ENCODE measurements around the gene C11orf58.
A peak's percentile ranks its signal among the peaks of the same experiment; 100 is the strongest.

The C11orf58 gene

GRCh38 chr11:16800382-16800781, 61.9 kb downstream of the C11orf58 start:
- no peak for TF ChIP-seq CTCF (IDR thresholded peaks at IDR 0.05)

GRCh38 chr11:16801288-16801980, 63.0 kb downstream of the C11orf58 start:
- DNase-seq (ENCODE audit: low spot score) = no peak
- Histone ChIP-seq H3K4me3 (no peak overlapping the region), H3K27ac (no peak overlapping the region)
- TF ChIP-seq CTCF (IDR thresholded peaks at IDR 0.05) = no peak

More at GRCh38 chr11:16800382-16800781, 61.9 kb downstream of the C11orf58 start:
- DNase-seq (ENCODE audit: low spot score) = no peak
- H3K4me3 ChIP-seq = no peak overlapping the region
- no peak overlapping the region for H3K27ac ChIP-seq

- no peak for DNase-seq (ENCODE audit: low spot score)
- no peak overlapping the region for H3K27ac ChIP-seq
- no peak overlapping the region for H3K4me3 ChIP-seq
- no peak for TF ChIP-seq CTCF (IDR thresholded peaks at IDR 0.05)
Measured at GRCh38 chr11:16804104-16804947, 65.9 kb downstream of the C11orf58 start.

GRCh38 chr11:16805938-16806337, 67.5 kb downstream of the C11orf58 start:
- no peak for TF ChIP-seq CTCF (IDR thresholded peaks at IDR 0.05)
- peak overlapping the region in 1 of 2 donors; percentile 24 for H3K27ac ChIP-seq
- no peak overlapping the region for H3K4me3 ChIP-seq
- no peak for DNase-seq (ENCODE audit: low spot score)

GRCh38 chr11:16806791-16807190, 68.3 kb downstream of the C11orf58 start:
- Histone ChIP-seq H3K4me3 (no peak overlapping the region), H3K27ac (peak overlapping the region in 1 of 2 donors; percentile 24)
- no peak for TF ChIP-seq CTCF (IDR thresholded peaks at IDR 0.05)
- DNase-seq (ENCODE audit: low spot score) = no peak

GRCh38 chr11:16807306-16807705, 68.9 kb downstream of the C11orf58 start:
- Histone ChIP-seq H3K4me3 (no peak overlapping the region), H3K27ac (peak overlapping the region in 1 of 2 donors; percentile 24)
- no peak for DNase-seq (ENCODE audit: low spot score)
- TF ChIP-seq CTCF (IDR thresholded peaks at IDR 0.05) = no peak

All from coronary artery (tissue), 2 donors.